A549 treated with AZD9567 at 1 μM for 4 hours (cell line): ENCODE results near the gene ACYP1. TPM values are rescaled to one million over a fixed set of nuclear protein-coding genes. Genes with fewer than 3 reads are reported as not detected.

Source experiments
- total RNA-seq: library from RNA; stranded (reverse); fragments of 200-300 nt; extraction: Qiagen RNA extraction; gene quantifications from 5 replicates; pipeline ENCODE4 v1.2.3, GENCODE V29; 2022; ENCODE audit not compliant: insufficient read depth

Gene ACYP1
- 21.9 to 27.6 TPM (median 26.0 TPM) in 5 replicates for total RNA-seq

GRCh38 chr14:75063491-75064204, at the start of gene ACYP1:
TSS of gene ACYP1 (minus strand) at chr14:75064024. CDS start at chr14:75063553, 471 bp downstream.

GRCh38 chr14:75069121-75069810, 5.4 kb upstream of the ACYP1 start, which contains the start of gene ZC2HC1C:
TSS of gene ZC2HC1C (plus strand) at chr14:75069641. CDS start at chr14:75070574, 933 bp downstream.

GRCh38 chr14:75050852-75051555, 12.8 kb downstream of the ACYP1 start, which contains the start of gene MLH3:
TSS of gene MLH3 (minus strand) at chr14:75051467. CDS start at chr14:75049655, 1,812 bp downstream.

Other genes with a start within 250 kb of the ACYP1 start
- gene PROX2, start 187.9 kb downstream of the ACYP1 start, total RNA-seq = not detected in 5 replicates
- 100 to 126 TPM (median 102 TPM) in 5 replicates for gene DLST, start 182.1 kb downstream of the ACYP1 start, total RNA-seq
- 0.38 to 0.51 TPM (median 0.40 TPM) in 4 of 5 replicates, not detected in the other for gene RPS6KL1, start 140.8 kb downstream of the ACYP1 start, total RNA-seq
- 3.0 to 5.3 TPM (median 4.1 TPM) in 5 replicates for gene PGF, start 108.4 kb downstream of the ACYP1 start, total RNA-seq
- gene EIF2B2, start 61.1 kb downstream of the ACYP1 start, total RNA-seq = 81.7 to 98.3 TPM (median 84.0 TPM) in 5 replicates
- gene MLH3, start 12.6 kb downstream of the ACYP1 start, total RNA-seq = 15.9 to 22.1 TPM (median 18.5 TPM) in 5 replicates
- gene ZC2HC1C, start 5.6 kb upstream of the ACYP1 start, total RNA-seq = 2.6 to 6.9 TPM (median 3.6 TPM) in 5 replicates
- 28.5 to 37.9 TPM (median 35.4 TPM) in 5 replicates for gene NEK9, start 63.0 kb upstream of the ACYP1 start, total RNA-seq
- gene TMED10, start 112.6 kb upstream of the ACYP1 start, total RNA-seq = 217 to 280 TPM (median 272 TPM) in 5 replicates
- 9.4 to 14.9 TPM (median 11.6 TPM) in 5 replicates for gene FOS, start 214.8 kb upstream of the ACYP1 start, total RNA-seq